GM19351 (cell line): Measurements from ENCODE around the gene MCM9.
A peak's percentile ranks its signal among the peaks of the same experiment; 100 is the strongest.

ENCODE experiments used
- ATAC-seq: cut with Tn5 transposase; IDR thresholded peaks from one replicate; pipeline ENCODE4 v1.9.1; 2021; ENCODE audit warnings: mild to moderate bottlenecking, moderate library complexity; ENCODE audit not compliant: unreplicated experiment

Gene MCM9

DNA sequence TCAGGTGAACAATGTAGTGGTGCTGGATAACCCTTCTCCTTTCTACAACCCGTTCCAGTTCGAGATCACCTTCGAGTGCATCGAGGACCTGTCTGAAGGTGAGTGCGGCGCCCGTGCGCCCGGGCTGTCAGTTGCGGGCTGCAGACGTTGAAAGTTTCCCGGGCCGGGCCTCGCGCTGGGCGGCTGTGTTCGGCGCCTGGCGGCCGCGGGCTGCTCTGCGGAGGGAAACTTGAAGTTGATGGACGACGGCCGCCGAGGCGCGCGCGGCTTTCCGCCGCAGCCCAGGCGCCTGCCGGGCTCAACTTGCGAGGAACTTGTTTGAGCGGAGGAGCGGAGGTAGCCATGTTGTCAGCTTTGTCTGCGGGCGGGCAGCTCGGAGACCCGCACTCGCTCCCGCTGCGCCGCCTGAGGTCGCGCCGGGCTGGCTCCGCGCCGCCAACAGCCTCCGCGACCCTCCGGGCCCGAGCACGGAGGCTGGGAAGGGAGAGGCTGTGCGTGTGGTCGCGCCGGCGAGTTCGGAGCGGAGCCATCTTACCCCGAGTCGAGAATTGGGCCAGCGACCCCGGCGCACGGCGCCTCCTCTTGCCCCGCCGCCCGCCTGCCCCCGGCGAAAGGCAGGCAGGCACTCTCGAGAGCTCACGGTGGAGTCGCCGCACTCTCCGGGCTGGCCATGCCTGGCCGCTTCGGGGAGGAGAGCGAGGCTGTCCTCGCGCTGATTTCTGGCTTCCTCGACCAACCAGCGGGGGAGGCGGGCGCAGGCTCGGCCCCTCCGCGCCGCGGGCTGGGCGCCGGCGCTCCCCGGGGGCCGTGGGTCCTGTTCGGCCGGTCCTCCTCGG is 40.3 kb downstream of the MCM9 start:
- peak; percentile 30 for ATAC-seq

DNA sequence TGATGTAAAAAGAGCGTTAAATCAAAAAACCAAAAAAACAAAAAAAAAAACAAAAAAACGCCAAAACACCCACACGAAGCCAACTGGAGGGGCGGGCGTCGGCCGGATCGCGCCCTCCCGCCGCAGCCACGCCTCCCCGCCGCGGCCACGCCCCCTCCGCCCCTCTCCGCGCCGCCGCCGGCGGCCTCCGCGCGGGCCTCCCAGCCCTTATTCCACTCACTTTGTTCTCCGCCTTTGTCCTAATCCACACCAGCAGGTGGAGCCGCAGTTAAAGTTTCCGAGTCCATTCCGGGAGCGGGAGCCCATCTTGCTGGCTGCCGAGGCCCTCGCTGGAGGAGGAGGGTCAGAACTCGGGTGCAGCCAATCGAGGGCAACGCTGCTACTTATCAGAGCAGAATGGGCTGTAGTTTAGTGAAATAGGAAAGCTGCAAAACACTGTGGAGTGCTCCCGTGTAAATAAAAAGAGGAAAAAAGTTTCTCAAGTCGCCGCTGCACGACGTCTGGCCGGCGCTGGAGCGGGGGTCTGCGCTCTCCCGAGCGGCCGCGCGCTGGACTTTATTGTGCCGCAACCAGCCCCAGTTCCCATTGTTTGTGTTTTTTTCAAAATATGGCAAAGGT is 41.0 kb downstream of the MCM9 start, which contains the start of gene ASF1A:
TSS of gene ASF1A (plus strand) at position 346 of the 618 bp plus-strand sequence. CDS start at position 608, 262 bp downstream.
- peak; percentile 52 for ATAC-seq

DNA sequence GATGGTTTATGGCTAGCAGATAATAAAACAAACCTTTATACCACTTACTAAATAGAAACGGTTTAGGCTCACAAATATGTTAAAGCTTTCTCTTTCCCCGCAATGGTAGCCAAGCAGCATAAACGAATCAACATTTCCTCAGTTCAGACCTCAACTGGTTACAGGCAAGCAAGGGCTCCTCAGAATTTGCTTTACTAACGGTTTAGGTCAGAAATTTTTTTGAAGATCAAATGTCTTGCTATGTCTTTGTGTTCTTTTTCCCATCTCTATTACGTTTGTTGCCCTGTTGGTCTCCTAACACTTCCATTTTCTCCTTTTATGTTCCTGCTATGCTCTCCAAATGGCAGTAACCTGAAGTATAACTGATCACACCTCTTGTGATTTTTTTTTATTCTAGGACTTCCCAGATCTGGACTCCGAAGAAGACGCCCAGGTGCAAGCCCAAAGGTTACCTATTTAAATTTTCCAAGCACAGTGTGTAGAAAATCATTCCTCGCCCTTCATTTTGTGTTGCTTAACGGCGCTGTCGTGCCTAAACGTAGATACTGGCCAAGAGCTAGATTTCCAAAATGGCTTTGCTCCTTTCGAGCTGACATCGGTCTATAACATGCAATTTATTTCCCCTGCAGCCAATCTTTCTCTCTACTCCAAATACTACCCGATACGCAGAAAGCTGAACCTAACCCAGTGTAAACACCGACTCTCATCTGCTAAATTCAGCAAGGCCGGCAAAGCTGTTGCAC is 41.7 kb downstream of the MCM9 start:
- ATAC-seq: peak; percentile 20

DNA sequence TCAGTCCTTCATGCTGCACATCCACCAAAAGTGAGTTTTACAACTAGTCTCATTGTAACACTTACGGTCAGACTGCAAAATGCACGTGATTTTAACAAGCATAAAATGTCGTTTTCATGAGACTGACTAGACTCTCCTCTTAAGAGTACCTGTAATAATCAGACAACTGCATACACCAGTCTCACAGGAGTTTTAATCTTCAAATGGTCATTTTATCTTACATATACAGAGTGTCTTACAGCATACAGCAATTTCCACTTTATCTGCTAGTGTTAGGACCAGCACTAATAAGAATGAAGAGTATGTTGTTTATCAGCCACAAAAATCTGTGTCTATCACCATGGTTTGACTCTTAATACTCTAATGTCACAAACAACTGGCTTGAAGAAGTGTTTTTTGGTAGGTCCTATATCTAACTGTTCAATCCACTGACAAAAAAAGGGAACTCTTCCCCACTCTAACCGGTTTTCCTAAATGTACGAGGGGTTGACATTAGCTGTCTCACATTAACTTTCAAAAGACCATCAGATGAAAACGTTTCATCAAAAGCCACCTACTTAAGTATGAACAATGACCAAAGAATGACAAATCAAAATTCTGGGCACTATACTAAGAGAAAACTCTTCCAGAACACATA is 42.5 kb downstream of the MCM9 start:
- no peak for ATAC-seq

DNA sequence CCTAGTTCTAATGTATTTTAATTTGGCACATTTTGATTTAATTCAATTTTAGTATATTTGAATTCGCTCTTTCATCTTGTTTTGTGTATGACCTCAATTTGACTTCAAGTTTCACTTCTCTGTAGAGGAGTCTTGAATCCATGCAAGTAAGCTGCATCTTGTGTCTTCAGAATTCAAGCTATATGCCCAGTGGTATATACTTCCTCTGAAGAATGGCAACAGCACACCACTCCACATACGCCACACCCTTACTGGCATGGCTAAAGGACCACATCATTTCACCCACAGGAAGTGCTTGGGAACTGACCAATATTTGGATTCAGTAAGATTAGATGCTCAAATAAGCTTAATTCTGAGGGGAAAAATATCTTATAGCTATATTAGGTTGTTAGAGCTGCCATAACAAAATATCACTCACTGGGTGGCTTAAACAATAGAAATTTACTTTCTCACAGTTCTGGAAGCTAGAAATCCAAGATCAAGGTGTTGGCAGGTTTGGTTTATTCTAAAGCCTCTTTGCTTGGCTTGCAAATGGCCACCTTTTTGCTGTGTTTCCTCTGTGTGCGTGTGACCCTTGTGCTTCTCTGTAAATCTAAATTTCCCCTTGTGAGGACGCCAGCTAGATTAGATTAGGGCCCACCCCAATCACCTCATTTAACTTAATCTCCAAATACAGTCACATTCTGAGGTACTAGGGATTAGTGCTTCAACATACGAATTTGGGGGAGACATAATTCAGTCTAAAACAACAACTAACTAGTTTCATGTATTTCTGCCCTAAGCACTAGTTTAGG is 43.8 kb downstream of the MCM9 start:
- peak; percentile 24 for ATAC-seq

DNA sequence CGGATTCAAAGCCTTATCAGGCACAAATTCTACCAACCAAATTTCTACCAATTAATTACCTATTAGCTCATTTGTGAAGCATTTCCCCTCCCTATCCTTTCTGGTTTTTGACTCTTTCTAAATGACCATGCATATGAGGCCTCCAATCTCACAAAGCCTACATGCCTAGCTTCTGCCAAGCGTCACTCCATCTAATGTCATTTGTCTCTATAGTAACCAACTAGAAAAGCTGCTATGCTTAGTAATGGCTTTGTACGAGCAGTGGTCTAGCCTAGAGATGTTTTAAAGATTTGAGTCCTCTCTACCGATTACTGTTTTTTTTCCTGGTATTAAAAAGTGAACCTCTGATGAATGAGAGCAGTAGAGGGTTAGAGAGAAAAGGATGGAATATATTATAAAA is 45.8 kb downstream of the MCM9 start:
- ATAC-seq: no peak

DNA sequence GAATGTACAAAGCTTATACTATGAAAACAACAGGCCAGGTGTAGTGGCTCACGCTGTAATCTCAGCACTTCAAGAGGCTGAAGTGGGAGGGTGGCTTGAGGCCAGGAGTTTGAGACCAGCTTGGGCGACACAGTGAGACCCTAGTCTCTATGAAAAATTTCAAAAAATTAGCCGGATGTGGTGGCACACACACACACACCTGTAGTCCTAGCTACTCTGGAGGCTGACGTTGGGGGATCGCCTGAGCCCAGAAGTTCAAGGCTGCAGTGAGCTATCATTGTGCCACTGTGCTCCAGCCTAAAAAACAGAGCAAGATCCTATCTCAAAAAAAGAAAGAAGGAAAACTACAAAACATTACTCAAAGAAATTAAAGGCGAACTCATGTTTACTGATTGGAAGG is 48.3 kb downstream of the MCM9 start:
- no peak for ATAC-seq

DNA sequence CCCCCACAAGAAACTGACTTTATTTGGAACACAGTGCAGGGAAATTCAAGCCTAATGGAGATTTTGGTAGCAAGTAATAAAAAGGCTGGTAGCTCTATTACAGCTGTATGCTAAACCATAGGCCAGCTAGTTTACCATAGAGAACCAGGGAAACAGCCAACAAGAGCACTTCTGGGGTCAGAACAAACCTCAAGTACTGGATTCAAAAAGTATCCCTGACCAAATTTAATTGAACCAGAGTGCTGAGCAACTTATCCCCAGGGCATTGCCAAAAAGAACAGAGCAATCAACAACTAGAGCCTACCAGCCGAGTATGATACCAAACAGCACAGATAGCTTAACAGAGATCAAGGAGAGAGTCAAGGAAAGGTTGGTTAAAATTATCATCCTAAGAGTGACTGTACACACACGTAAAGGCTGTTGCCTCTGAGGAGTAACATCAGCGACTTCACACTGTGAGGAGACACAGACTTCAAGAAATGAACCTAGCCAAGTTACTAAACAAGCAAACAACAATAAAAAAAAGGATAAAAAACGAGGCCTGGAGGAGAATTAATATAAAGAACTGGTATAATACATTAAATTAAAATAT is 52.5 kb downstream of the MCM9 start:
- no peak for ATAC-seq

DNA sequence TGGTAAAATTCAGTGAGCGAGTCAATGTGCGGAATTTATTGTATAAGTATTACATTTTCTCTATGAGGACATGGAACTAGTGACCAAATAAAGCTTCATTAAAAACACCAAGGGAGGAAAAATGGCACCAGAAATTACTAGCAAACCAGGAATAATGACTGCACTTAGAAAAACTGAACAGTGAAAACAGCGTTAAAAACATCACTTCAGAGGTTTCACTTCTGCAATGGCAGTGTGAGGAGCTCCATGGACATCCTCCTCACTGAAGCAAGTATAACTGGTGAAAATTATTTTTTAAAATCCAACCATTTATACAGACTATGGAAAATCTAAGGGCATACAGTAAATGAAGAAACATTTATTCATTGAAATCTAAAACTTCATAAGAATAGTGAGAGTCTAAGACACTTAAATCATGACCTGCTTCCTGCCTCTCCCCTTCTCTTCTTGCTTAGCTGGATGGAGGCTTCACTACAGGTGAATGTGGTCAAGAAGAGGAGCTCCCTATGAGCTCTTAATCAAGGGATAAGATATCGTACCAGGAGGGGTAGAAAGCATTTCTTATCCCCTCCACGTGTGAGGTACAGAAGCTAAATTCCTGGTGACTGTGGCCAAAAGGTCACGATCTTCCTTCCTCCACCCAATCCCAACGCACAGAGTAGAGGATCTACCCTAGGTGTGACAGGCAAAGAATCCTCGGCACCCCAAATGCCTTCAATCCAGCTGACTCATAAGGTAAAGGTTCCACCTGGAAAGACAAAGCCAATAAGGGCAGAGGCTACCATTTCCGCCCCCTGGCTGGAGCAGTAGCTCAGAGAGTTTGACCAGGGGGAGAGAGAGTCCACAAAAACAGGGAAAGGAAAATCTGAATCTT is 53.3 kb downstream of the MCM9 start:
- ATAC-seq: peak; percentile 91

DNA sequence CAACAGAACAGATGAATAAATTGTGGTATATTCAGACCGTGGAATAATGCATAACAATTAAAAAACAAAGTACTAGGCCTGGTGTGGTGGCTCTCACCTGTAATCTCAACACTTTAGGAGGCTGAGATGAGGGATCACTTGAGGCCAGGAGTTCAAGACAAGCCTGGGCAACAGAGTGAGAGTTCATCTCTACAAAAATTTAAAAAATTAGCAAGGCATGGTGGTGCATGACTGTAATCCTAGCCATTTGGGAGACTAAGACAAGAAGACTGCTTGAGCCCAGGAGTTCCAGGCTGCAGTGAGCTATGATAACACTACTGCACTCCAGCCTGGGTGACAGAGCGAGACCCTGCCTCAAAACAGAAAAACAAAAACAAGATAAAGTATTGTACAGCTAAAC is 57.2 kb downstream of the MCM9 start:
- ATAC-seq: no peak

DNA sequence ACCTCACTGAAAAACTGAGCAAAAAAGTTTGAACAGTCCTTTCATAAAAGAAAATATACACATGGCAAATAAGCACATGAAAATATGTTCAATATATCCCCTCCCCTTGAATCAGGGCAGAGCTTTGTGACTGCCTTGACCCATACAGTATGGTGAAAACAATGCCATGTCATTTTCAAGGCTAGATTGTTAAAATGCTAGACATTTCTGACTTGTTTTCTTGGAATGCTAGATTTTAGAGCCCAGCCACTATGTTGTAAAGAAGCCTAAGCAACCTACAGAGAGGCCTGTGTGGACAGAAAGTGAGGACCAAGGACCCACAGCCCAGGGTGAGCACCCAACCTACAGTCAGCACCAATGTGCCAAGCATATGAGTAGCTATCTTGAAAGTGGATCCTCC is 58.1 kb downstream of the MCM9 start:
- no peak for ATAC-seq

DNA sequence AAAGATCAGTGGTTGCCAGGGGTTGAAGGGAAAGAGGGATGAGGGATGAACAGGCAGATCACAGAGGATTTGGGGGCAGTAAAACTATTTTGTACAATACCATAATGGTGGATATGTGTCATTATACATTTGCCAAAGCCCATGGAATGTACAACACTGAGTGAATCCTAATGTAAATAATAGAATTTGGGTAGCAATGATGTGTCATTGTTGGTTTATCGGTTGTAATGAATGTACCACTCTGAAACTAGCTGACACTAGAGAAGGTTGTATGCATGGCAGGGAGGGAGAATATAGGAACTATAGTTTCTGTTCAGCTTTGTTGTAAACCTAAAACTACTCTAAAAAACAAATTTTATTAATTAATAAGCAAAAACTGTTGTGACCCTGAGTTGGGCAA is 58.8 kb downstream of the MCM9 start:
- no peak for ATAC-seq

DNA sequence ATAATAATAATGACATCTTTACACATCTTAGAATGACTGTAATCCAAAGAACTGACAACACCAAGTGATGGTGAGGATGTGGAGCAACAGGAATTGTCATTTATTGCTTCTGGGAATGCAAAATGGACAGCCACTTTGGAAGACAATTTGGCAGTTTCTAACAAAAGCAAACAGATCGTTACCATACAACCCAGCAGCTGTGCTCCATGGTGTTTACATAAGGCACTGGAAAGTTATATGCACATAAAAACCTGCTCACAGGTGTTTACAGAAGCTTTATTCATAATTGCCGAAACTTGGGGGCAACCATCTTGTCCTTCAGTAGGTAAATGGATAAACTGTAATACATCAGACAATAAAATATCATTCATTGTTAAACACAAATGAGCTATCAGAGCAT is 59.3 kb downstream of the MCM9 start:
- ATAC-seq: no peak

DNA sequence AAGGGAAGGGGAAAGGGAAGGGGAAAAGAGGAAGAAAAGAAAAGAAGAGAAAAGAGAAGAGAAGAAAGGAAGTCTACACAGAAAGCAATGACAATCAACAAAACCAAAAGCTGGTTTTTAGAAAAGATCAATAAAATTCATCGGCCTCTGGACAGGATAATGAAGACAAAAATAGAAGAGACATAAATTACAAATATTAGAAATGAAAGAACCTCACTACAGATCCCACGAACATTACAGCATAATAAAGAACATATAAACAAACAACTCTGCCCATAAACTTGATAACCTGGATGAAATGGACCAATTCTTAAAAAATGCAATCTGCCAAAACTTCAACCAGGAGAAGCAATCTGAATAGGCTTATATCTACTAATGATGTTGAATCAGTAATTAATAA is 61.7 kb downstream of the MCM9 start:
- no peak for ATAC-seq

DNA sequence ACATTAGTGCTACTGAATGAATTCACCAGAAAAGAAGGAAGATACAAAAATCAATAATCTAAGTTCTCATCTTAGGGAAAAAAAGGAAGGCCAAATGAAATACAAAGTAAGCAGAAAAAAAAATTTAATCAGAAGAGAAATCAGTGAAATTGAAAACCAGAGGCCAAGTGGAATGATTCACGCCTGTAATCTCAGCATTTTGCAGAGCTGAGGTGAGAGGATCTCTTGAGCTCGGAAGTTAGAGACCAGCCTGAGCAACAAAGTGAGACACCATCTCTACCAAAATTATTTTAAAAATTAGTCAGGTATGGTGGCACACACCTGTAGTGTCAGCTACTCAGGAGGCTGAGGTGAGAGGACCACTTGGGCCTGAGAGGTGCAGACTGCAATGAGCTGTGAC is 62.2 kb downstream of the MCM9 start:
- no peak for ATAC-seq

DNA sequence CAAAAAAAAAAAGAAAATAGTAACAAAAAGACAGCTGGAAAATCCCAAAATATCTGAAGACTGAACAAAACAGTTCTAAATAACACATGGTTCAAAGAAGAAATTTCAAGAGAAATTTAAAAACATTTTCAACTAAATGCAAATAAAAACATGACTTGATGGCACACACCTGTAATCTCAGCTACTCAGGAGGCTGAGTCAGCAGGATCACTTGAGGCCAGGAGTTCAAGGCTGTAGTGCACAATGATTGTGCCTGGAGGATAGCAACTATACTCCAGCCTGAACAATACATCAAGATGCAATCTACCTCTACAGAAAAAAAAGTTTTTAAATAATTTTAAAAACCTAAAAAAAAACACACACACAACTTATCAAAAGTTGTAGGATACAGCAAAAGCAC is 62.6 kb downstream of the MCM9 start:
- ATAC-seq: no peak

DNA sequence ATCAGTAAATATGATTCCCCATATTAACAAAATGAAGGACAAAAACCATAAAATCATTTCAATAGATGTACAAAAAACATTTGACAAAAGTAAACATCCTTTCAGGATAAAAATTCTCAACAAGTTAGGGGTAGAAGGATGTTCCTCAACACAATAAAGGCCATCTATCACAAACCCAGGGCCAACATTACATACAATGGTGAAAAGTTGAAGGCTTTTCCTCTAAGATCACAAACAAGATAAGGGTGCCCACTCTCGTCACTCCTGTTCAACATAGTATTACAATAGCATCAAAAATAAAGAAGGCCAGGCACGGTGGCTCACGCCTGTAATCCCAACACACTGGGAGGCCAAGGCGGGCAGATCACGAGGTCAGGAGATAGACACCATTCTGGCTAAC is 63.6 kb downstream of the MCM9 start:
- ATAC-seq: no peak

DNA sequence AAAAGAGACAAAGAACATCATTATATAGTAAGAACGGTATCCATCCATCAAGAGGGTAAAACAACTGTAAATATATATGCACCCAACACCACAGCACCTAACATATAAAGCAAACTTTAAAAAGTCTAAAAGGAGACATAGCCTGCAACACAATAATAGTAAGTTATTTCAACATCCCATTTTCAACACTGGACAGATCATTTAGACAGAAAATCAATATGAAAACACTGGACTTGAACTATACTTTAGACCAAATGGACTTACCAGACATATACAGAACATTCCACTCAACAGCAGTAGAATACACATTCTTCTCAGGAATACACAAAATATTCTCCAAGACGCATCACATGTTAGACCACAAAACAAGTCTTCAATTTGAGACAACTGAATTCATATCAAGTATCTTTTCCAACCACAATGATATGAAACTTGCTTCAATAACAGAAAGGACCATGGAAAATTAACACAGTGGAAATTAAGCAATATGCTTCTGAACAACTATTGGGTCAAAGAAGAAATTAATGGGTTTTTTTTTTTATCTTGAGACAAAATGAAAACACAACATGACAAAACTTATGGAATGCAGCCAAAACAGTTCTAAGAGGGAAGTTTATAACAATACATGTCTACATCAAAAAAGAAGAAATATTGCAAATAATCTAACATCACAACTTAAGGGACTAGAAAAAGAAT is 64.9 kb downstream of the MCM9 start:
- no peak for ATAC-seq

DNA sequence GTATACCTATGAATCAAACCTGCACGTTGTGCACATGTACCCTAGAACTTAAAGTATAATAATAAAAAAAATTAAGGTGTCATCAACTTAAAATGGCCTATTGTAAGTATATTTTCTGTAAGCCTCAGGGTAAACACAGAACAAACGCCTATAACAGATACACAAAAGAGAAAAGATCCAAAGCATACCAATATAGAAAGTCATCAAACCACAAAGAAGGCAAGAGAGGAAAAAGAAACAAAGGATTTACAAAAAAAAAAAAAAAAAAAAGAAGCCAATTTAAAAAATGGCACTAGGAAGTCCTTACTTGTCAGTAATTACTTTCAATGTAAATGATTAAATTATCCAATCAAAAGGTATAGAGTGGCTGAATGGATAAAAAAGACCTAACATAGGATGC is 65.6 kb downstream of the MCM9 start:
- no peak for ATAC-seq
